Measurements from ENCODE around the gene FUS. TPM values are rescaled to one million over a fixed set of nuclear protein-coding genes. Genes with fewer than 3 reads are reported as not detected.

FUS gene
- total and polyA plus RNA-seq, 9 of the 15 experiments (the other 6 are each of a cell fraction or from before 2014, with no cell fraction given): 43.9 to 575 (median 87.2) TPM

GRCh38 chr16:31190818-31191444 lies 11.0 kb downstream of the FUS start:
- H3K4me2 ChIP-seq (ENCODE audit: insufficient read depth, low read length): no peak overlapping the region
- peaks cover 9% of the 10 kb centered on the region for H4K20me1 ChIP-seq (replicated peaks; ENCODE audit: control insufficient read depth, insufficient read depth, low read length)
- intact Hi-C loops (cut with micrococcal nuclease): no loop called here
- H3K4me1 ChIP-seq (replicated peaks in 1 of 2; ENCODE audit: control insufficient read depth in 2 of 2, insufficient read depth in 2 of 2, low read length in 2 of 2): peaks cover 0 to 3% of the 10 kb centered on the region in 2 experiments; a peak in 2 of 5 replicates
- in situ Hi-C loops (cut with MboI): no loop called here
- 95% methylated on average over 16 of the region's 17 CpGs for WGBS (ENCODE audit: insufficient coverage, low coverage, missing lambda C conversion rate)
- no peak overlapping the region for H2AFZ ChIP-seq (ENCODE audit: low read depth, low read length)
- ATAC-seq (no peak), FAIRE-seq (no peak), DNase-seq (ENCODE audit: extremely low read depth in 1 of 4, low spot score in 3 of 4) (peak in 1 of 4 experiments; percentile 32)
- no peaks in the 10 kb centered on the region for H3K27me3 ChIP-seq (ENCODE audit: control insufficient read depth in 2 of 2, insufficient read depth in 2 of 2, low read length in 2 of 2)
- H3K9me3 ChIP-seq (replicated peaks; ENCODE audit: control insufficient read depth, insufficient read depth, low read depth, low read length): no peaks in the 10 kb centered on the region
- ChIA-PET CTCF (ENCODE audit: low intra/inter-chr PET ratio) (no interaction called here), POLR2A (interaction anchor here (0.5 to 8.2 kb wide), 12 partner anchors 9 to 280 kb away, joined by 3 to 63 read pairs (median 5); partner anchors contain the start of genes FUS, PYCARD and PYDC1)
- peaks cover 100% of the 10 kb centered on the region for H3K36me3 ChIP-seq (ENCODE audit: control insufficient read depth, insufficient read depth, low read length)
- peaks cover 45% of the 10 kb centered on the region for H3K79me2 ChIP-seq (ENCODE audit: control insufficient read depth, insufficient read depth, low read length)
- H3K27ac ChIP-seq (ENCODE audit: extremely low read depth, low read depth, low read length): no peak overlapping the region
- H3K4me3 ChIP-seq: no peak overlapping the region
- H3K9me1 ChIP-seq (ENCODE audit: control insufficient read depth, insufficient read depth, low read length): peaks cover 3% of the 10 kb centered on the region
- H3K9ac ChIP-seq (ENCODE audit: insufficient read depth in 1 of 2, low read depth in 2 of 2, low read length in 2 of 2): no peak overlapping the region
- BruUV-seq (replicated peaks): no TSS peak
- peak; percentile 84; the same call in 1 of the 2 replicates for TF ChIP-seq ILF3 (IDR thresholded peaks at IDR 0.05; ENCODE audit: borderline replicate concordance)
- TF ChIP-seq POLR2A (conservative IDR thresholded peaks at IDR 0.05): peak; percentile 58
- TF ChIP-seq SUPT5H (IDR thresholded peaks at IDR 0.05): peak; percentile 51
- 0 out of 2 replicates have a peak, but pooled peaks have one; percentile 1 for TF ChIP-seq FOXK1 (CRISPR knock-in tag; IDR thresholded peaks at IDR 0.05; ENCODE audit: borderline replicate concordance)
- no peak for TF ChIP-seq ZNF785 (CRISPR knock-in tag; IDR thresholded peaks at IDR 0.05)
- peak; percentile 90 for TF ChIP-seq THRB (CRISPR knock-in tag; conservative IDR thresholded peaks at IDR 0.05)
- TF ChIP-seq E2F8 (IDR thresholded peaks at IDR 0.05; ENCODE audit: low read depth, partially characterized antibody): peak; percentile 24
- TF ChIP-seq ARID4B (CRISPR knock-in tag; IDR thresholded peaks at IDR 0.05): 0 out of 2 replicates have a peak, but pooled peaks have one; percentile 32
- no peak for TF ChIP-seq MEIS2 (IDR thresholded peaks at IDR 0.05; ENCODE audit: partially characterized antibody)
